ENCODE data around the gene NDST3.

Gene NDST3

DNA sequence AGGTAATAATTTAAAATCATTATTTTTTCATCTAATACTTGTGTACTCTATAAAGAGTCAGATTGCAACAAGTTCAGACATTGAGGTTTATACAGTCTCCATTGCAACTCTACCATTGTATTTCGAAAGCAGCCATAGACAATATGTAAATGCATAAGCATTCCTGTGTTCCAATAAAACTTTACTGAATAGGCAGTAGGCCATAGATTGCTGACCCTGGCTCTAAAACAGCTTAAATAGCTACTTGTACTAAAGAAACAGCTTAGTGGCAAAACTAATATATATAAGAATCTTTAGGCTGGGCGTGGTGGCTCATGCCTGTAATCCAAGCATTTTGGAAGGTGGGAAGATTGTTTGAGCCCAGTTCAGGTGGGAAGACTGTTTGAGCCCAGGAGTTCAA lies 203.2 kb downstream of the NDST3 start (continued):
- TF ChIP-seq TSHZ2 (CRISPR knock-in tag; IDR thresholded peaks at IDR 0.05) = no peak

GRCh38 chr4:118249890-118250289 lies 215.6 kb downstream of the NDST3 start:
- ATAC-seq = no peak
- TF ChIP-seq TSHZ2 (CRISPR knock-in tag; IDR thresholded peaks at IDR 0.05) = no peak
- TF ChIP-seq OSR1 (CRISPR knock-in tag; IDR thresholded peaks at IDR 0.05) = no peak
- no peak for TF ChIP-seq ZFP3 (CRISPR knock-in tag; IDR thresholded peaks at IDR 0.05)
- peak; percentile 97 for TF ChIP-seq ZNF8 (CRISPR knock-in tag; IDR thresholded peaks at IDR 0.05)

DNA sequence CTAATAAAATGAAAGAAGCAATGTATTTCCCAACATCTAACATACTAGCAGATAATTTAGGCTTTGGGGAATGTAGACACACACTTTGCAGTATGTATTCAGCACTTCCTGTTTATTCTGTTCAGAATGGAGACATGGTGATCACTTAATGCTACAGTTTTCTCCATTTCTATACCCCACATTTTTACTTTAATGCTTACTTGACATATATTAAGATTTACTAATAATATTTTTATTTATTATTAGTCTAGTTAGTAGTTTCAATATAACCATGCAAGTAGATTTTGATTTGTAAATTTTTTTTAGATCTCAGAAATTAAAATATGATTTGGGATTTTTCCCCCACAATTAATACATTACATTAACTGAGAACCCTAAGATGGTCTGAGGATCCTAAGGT lies 220.1 kb downstream of the NDST3 start:
- TF ChIP-seq ARNTL (CRISPR knock-in tag; IDR thresholded peaks at IDR 0.05; ENCODE audit: borderline replicate concordance, low read depth) (no peak), ESRRG (CRISPR knock-in tag; IDR thresholded peaks at IDR 0.05) (no peak), BACH2 (CRISPR knock-in tag; IDR thresholded peaks at IDR 0.05; ENCODE audit: borderline replicate concordance) (no peak), OSR1 (CRISPR knock-in tag; IDR thresholded peaks at IDR 0.05) (no peak), TCF4 (CRISPR knock-in tag; IDR thresholded peaks at IDR 0.05; ENCODE audit: borderline replicate concordance) (no peak), SNAI2 (CRISPR knock-in tag; IDR thresholded peaks at IDR 0.05) (no peak), ZNF8 (CRISPR knock-in tag; IDR thresholded peaks at IDR 0.05) (no peak), ZC3H10 (CRISPR knock-in tag; IDR thresholded peaks at IDR 0.05) (no peak), ISL1 (CRISPR knock-in tag; IDR thresholded peaks at IDR 0.05) (no peak), CSRNP3 (CRISPR knock-in tag; IDR thresholded peaks at IDR 0.05) (no peak), CSDC2 (CRISPR knock-in tag; IDR thresholded peaks at IDR 0.05) (no peak), GLIS3 (CRISPR knock-in tag; IDR thresholded peaks at IDR 0.05) (no peak), CREB5 (CRISPR knock-in tag; IDR thresholded peaks at IDR 0.05; ENCODE audit: low read depth) (no peak), POU6F1 (CRISPR knock-in tag; IDR thresholded peaks at IDR 0.05; ENCODE audit: borderline replicate concordance, low read depth) (no peak), RARB (CRISPR knock-in tag; IDR thresholded peaks at IDR 0.05) (no peak), PPARA (CRISPR knock-in tag; IDR thresholded peaks at IDR 0.05; ENCODE audit: borderline replicate concordance) (no peak), TOX (CRISPR knock-in tag; IDR thresholded peaks at IDR 0.05; ENCODE audit: borderline replicate concordance) (no peak), ZNF565 (CRISPR knock-in tag; conservative IDR thresholded peaks at IDR 0.05; ENCODE audit: low read depth) (no peak), ZFP30 (CRISPR knock-in tag; IDR thresholded peaks at IDR 0.05) (no peak)
- ATAC-seq = no peak
